Heart left ventricle (tissue), 13 donors: ENCODE results near the gene GRM1.

Experiments
- CTCF ChIP-seq, 12 donors: fragments of 200-600 bp; sonication (generic) in 4 of 12; IDR thresholded peaks; one replicate each; pipeline versions ENCODE4 v1.5.0 to v1.8.0; 2018 to 2022; ENCODE audit warnings: antibody characterized with exemption in 12 of 12, mild to moderate bottlenecking in 5 of 12
- POLR2A ChIP-seq, 2 donors: fragments of 450-650 bp; IDR thresholded peaks; one replicate each; pipeline ENCODE4 v1.6.1; 2017; ENCODE audit warnings: antibody characterized with exemption in 2 of 2, mild to moderate bottlenecking in 2 of 2, moderate library complexity in 2 of 2
- donor health status: ischemic (EF 13 %, LVEDD 7.1; RV severe dilation, severe dysfunction).
- donor health status: DM: no; HTN: yes; CAD: no.
- donor health status: DM: no; HTN: no; CAD: no.
- donor health status: ischemic (EF 25% LVEDD 6.9; RV normal size, moderate dysfunction).
- donor health status: ischemic (EF 25% LVEDD 5.7; RV mildly dilated, moderate dysfunction).
- donor health status: ischemic (EF 35%, LVEDD 5.7; RV mildly dilated, moderate dysfunction).
- donor health status: nonischemic (EF 11% LVEDD 7.7; RV severe dilation, severe dysfunction).
- donor health status: DM: yes; HTN: yes; CAD: no.
- donor health status: PGD.
- donor health status: ischemic (EF 29% LVEDD 5.4; RV normal size, mild dysfunction).
- donor health status: nonischemic (EF 23%, LVEDD 6.1; RV moderate dilation, normal function).

- TF ChIP-seq POLR2A (IDR thresholded peaks at IDR 0.05) (no peak), CTCF (IDR thresholded peaks at IDR 0.05) (no peak)
Observed at GRCh38 chr6:146277142-146277541, 248.3 kb downstream of the GRM1 start.
